ENCODE results near the gene TSPAN11.

The TSPAN11 gene

DNA sequence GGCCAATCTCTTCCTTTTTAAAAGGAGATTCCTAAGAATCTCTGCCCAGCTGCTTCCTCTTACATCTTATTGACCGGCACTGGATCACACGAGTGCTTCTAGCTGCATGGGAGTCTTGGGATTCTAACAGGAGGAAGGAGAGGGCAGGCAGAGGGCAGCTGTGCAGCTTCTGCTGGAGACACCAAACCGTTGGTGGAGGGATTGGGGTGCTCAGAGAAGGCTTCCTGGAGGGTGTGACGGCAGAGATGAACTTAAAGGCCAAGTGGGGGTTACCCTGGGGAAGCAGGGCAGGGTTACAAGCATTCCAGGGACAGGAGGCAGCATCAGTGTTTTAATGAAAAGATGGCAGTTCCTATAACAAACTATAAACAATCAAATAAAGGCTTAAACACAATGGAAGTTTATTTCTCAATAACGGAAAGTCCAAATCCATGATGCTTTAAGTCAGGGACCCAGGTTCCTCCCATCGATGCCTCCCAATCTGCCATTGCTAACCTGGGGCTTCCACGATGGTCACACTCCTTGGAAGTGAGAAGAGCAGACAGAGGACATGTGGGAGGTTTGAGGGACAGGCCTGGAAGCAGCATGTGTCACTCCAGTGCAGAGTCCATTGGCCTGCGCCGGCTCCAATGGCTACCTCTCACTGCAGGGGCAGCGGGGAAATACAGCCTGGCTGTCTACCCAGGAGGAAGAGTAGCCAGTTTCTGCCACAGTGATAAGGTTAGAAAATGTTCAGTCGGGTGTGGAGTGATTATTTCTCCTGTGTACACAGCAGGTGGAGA, 94.0 kb downstream of the TSPAN11 start:
- H4K20me1 ChIP-seq (ENCODE audit: insufficient read depth, low read length): no peaks in the 10 kb centered on the region
- H3K4me2 ChIP-seq (ENCODE audit: low read length): peak overlapping the region; percentile 52; the same call in 1 of the 2 replicates
- H3K9me3 ChIP-seq (ENCODE audit: low read length): no peaks in the 10 kb centered on the region
- 0 out of 2 replicates have a peak, but pooled peaks cover 4% of the 10 kb centered on the region for H3K79me2 ChIP-seq (ENCODE audit: insufficient read depth, low read length)
- H3F3A ChIP-seq (ENCODE audit: insufficient read depth, low read length): no peaks in the 10 kb centered on the region
- no peak overlapping the region for H2AFZ ChIP-seq (ENCODE audit: low read length)
- H3K36me3 ChIP-seq (ENCODE audit: insufficient read depth, low read length): no peaks in the 10 kb centered on the region
- H3K9ac ChIP-seq (ENCODE audit: low read length): peak overlapping the region; percentile 35; the same call in 1 of the 2 replicates
- H3K4me1 ChIP-seq (ENCODE audit: insufficient read depth, low read length, severe bottlenecking): peaks cover 82% of the 10 kb centered on the region
- H3K27ac ChIP-seq (ENCODE audit: low read depth, low read length, poor library complexity, severe bottlenecking): peak overlapping the region; percentile 86
- no peaks in the 10 kb centered on the region for H3K27me3 ChIP-seq (ENCODE audit: insufficient read depth, low read length)
- H3K4me3 ChIP-seq (ENCODE audit: low read depth, low read length, poor library complexity, severe bottlenecking): no peak overlapping the region
- no peak for TF ChIP-seq EZH2 (IDR thresholded peaks at IDR 0.05; ENCODE audit: borderline replicate concordance, low read length)
- TF ChIP-seq, protein P1, sequence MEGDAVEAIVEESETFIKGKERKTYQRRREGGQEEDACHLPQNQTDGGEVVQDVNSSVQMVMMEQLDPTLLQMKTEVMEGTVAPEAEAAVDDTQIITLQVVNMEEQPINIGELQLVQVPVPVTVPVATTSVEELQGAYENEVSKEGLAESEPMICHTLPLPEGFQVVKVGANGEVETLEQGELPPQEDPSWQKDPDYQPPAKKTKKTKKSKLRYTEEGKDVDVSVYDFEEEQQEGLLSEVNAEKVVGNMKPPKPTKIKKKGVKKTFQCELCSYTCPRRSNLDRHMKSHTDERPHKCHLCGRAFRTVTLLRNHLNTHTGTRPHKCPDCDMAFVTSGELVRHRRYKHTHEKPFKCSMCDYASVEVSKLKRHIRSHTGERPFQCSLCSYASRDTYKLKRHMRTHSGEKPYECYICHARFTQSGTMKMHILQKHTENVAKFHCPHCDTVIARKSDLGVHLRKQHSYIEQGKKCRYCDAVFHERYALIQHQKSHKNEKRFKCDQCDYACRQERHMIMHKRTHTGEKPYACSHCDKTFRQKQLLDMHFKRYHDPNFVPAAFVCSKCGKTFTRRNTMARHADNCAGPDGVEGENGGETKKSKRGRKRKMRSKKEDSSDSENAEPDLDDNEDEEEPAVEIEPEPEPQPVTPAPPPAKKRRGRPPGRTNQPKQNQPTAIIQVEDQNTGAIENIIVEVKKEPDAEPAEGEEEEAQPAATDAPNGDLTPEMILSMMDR (IDR thresholded peaks at IDR 0.05; ENCODE audit: low read length): no peak
- H3K9me2 ChIP-seq (ENCODE audit: low read depth, low read length): no peaks in the 10 kb centered on the region

DNA sequence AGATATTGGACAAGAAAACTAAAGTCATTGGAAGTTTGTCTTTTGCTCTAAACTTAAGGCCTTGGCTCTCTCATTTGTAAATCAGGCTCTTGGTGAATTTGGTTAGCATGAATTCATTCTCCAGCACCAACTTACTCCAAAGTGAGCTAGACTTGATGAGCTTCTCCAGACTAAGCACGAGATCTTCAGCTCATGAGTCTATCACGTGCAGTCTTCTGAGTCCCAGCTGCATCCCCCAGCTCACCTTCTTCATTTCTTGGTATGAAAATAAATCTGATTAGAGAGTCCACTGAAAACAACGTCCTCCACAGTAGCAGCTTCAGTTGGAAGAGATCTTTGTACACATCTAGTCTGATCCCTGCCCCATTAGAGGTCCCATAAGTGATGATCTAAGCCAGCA, 94.6 kb downstream of the TSPAN11 start:
- Histone ChIP-seq H3K9ac (ENCODE audit: low read length) (peak overlapping the region; percentile 43), H3K27ac (ENCODE audit: low read depth, low read length, poor library complexity, severe bottlenecking) (peak overlapping the region; percentile 86), H3K4me2 (ENCODE audit: low read length) (peak overlapping the region; percentile 52), H4K20me1 (ENCODE audit: insufficient read depth, low read length) (no peaks in the 10 kb centered on the region), H3K4me1 (ENCODE audit: insufficient read depth, low read length, severe bottlenecking) (peaks cover 83% of the 10 kb centered on the region), H3F3A (ENCODE audit: insufficient read depth, low read length) (no peaks in the 10 kb centered on the region), H3K4me3 (ENCODE audit: low read depth, low read length, poor library complexity, severe bottlenecking) (no peak overlapping the region), H3K79me2 (ENCODE audit: insufficient read depth, low read length) (0 out of 2 replicates have a peak, but pooled peaks cover 4% of the 10 kb centered on the region), H3K9me3 (ENCODE audit: low read length) (no peaks in the 10 kb centered on the region), H3K27me3 (ENCODE audit: insufficient read depth, low read length) (no peaks in the 10 kb centered on the region), H3K9me2 (ENCODE audit: low read depth, low read length) (no peaks in the 10 kb centered on the region), H3K36me3 (ENCODE audit: insufficient read depth, low read length) (no peaks in the 10 kb centered on the region), H2AFZ (ENCODE audit: low read length) (no peak overlapping the region)
- no peak for TF ChIP-seq EZH2 (IDR thresholded peaks at IDR 0.05; ENCODE audit: borderline replicate concordance, low read length)
- TF ChIP-seq, protein P1 (IDR thresholded peaks at IDR 0.05; ENCODE audit: low read length): no peak

- no peaks in the 10 kb centered on the region for H3K36me3 ChIP-seq (ENCODE audit: insufficient read depth, low read length)
- H3K4me1 ChIP-seq (ENCODE audit: insufficient read depth, low read length, severe bottlenecking): peaks cover 85% of the 10 kb centered on the region
- H4K20me1 ChIP-seq (ENCODE audit: insufficient read depth, low read length): no peaks in the 10 kb centered on the region
- peak overlapping the region; percentile 52 for H3K4me2 ChIP-seq (ENCODE audit: low read length)
- H3K9ac ChIP-seq (ENCODE audit: low read length): peak overlapping the region; percentile 43
- no peaks in the 10 kb centered on the region for H3K9me2 ChIP-seq (ENCODE audit: low read depth, low read length)
- peak overlapping the region; percentile 42 for H3K4me3 ChIP-seq (ENCODE audit: low read depth, low read length, poor library complexity, severe bottlenecking)
- no peaks in the 10 kb centered on the region for H3K27me3 ChIP-seq (ENCODE audit: insufficient read depth, low read length)
- peak overlapping the region; percentile 86 for H3K27ac ChIP-seq (ENCODE audit: low read depth, low read length, poor library complexity, severe bottlenecking)
- TF ChIP-seq EZH2 (IDR thresholded peaks at IDR 0.05; ENCODE audit: borderline replicate concordance, low read length): no peak
- TF ChIP-seq, protein P1 (IDR thresholded peaks at IDR 0.05; ENCODE audit: low read length): no peak
- no peaks in the 10 kb centered on the region for H3F3A ChIP-seq (ENCODE audit: insufficient read depth, low read length)
- 0 out of 2 replicates have a peak, but pooled peaks cover 4% of the 10 kb centered on the region for H3K79me2 ChIP-seq (ENCODE audit: insufficient read depth, low read length)
- no peaks in the 10 kb centered on the region for H3K9me3 ChIP-seq (ENCODE audit: low read length)
- no peak overlapping the region for H2AFZ ChIP-seq (ENCODE audit: low read length)
These were observed 95.4 kb downstream of the TSPAN11 start for GRCh38 chr12:31021809-31022494.

Data from OCI-LY1 (cell line).